Cerebellar cortex (tissue), 1 donor: ENCODE results near the gene ZNF100.
"Not testable (repeated sequence)": the region's sequence is repeated elsewhere in the genome, so short reads cannot be mapped to it uniquely, and the experiment has no call there.

Experiments
- DNase-seq: peaks from one replicate; pipeline ENCODE4 v3.0.0-alpha.2; 2015; ENCODE audit warnings: low spot score

The ZNF100 gene

DNA sequence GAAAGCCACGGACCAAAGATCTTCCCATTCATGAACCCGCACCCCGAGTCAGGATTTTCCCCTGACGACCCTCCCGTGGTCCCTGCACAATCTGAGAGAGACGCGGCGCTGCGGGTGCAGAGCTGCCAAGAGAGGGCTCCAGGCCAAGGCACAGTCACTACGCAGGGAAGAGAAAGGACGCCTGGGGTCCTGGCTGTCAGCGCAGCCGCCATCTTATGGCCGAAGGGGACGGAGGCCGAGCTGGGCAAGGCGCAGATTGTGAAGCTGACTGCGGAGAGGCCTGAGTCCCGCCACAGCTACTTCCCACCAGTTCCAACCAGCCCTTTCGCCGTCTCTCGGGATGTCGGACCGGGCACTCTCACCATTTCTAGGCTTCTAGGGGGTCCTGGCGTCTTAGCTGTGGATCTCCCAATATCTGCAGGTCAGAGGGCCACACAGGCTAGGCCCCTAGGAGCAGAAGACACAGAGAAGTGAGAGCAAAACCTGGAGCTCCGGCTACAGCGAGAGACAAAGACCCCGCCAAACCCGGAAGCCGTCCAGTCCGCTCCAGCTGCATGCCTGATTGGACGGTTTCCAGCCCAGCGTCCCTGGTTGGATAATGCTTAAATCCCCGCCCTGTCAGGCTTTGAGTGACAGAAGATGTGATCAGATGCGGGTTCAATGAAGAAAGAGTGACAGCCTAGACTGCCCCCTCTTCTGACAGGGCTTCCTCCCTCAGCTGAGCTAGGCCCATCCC, at the start of gene ZNF100:
Gene ZNF100, minus strand, starts transcription at position 515 of the 736 bp plus-strand sequence. Its CDS starts 150 bp downstream, at position 365.
- peak; percentile 97 for DNase-seq

DNA sequence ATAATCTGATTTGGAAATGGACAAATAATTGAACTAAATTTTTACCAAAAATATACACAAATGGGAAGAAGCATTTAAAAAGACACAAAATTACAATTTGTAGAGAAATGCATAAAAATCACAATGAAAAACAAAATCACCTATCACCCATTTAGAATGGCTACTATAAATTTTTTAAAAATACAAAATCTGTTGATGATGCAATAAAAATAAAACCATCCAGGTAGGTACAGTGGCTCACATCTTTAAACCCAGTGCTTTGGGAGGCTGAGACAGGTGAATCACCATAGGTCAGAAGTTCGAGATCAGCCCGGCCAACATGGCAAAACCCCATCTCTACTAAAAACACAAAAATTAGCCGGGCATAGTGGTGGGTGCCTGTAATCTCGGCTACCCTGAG, 45.1 kb upstream of the ZNF100 start:
- no peak for DNase-seq

DNA sequence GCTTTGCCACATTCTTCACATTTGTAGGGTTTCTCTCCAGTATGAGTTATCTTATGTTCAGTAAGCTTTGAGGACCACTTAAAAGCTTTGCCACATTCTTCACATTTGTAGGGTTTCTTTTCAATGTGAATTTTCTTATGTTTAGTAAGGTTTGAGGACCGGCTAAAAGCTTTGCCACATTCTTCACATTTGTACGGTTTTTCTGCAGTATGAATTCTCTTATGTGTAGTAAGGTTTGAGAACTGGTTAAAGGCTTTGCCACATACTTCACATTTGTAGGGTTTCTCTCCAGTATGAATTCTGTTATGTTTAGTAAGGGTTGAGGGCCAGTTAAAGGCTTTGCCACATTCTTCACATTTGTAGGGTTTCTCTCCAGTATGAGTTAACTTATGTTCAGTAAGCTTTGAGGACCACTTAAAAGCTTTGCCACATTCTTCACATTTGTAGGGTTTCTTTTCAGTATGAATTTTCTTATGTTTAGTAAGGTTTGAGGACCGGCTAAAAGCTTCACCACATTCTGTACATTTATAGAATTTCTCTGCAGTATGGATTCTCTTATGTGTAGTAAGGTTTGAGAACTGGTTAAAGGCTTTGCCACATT, 41.1 kb upstream of the ZNF100 start:
- DNase-seq: not testable (repeated sequence)

DNA sequence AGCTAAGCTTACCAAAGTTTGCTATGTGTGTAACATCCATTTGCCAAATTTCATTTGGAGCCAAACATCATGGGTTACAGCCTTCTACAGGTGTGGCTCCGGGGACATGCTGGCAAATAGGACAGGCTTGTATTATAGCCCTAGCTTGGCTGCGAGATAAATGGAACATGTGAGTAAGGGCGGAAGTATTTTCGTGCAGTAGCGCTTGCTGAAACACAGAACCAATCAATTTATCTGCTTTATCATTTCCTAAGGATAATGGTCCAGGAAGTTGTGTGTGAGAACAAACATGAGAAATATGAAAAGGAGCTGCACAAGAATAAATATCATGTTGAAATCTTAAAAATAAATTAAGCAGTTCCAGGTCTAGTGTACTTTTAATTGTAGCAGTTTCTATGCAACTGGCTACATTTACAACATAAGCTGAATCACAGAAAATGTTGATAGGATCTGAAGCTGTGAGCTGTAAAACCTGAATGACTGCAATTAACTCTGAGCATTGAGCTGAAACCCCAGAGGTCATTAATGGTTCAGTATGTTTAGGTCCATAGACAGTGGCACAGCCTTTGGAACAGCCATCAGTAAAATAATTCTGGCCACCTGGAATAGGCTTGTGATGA, 22.2 kb upstream of the ZNF100 start:
- DNase-seq: no peak

DNA sequence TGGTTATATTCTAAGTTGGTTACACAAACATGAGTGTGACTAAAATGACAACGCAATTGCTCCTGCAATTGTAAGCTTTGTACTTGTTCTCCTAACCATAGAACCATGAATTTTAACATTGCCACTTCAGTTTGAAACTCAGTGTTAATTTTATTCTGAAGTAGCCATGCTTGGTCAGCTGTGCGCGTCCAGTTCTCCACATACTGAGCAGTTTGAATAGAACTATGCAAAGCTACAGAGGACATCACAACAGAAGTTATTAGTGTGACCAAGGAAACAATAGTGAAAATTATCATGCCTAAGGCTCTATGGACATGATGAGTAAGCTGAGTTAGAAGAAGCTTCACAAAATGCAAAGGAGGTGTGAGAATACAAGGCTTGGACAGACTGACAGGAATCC, 19.6 kb upstream of the ZNF100 start:
- DNase-seq: no peak

DNA sequence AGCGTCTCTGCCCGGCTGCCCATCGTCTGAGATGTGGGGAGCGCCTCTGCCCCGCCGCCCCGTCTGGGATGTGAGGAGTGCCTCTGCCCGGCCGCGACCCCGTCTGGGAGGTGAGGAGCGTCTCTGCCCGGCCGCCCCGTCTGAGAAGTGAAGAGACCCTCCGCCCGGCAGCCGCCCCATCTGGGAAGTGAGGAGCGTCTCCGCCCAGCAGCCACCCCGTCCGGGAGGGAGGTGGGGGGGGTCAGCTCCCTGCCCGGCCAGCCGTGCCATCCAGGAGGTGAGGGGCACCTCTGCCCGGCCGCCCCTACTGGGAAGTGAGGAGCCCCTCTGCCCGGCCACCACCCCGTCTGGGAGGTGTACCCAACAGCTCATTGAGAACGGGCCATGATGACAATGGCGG, 8.4 kb upstream of the ZNF100 start:
- DNase-seq: not testable (repeated sequence)

DNA sequence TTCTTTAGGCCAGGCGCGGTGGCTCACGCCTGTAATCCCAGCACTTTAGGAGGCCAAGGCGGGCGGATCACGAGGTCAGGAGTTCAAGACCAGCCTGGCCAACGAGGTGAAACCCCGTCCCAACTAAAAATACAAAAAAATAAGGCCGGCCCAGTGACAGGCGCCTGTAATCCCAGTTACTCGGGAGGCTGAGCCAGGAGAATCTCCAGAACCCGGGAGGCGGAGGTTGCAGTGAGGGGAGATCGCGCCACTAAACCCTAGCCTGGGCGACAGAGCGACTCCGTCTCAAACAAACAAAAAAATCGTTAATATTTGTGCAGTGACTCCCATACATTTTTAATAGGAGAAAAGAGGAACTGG, 694 bp downstream of the ZNF100 start:
- DNase-seq: not testable (repeated sequence)

GRCh38 chr19:21765151-21765550, 2.2 kb downstream of the ZNF100 start:
- no peak for DNase-seq

DNA sequence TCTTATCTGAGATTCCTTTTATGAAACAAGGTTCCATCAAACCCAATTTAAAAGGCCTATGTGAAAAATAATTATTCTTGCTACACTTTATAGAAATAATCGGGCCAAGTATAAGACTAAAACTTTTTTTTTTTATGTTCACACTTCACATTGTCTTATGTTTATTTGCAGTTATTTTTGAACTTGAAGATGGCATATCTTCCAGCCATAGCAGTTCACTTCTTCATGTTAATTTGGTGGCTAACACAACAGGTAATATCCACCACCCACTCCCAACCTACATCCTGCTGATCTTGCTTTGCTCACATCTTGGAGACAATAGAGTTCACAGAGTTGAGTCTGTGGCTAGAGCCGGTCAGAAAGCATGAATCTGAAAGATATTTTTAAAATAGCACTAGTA, 5.8 kb downstream of the ZNF100 start:
- DNase-seq: not testable (repeated sequence)

- DNase-seq: no peak
Measured at GRCh38 chr19:21758296-21758695, 9.1 kb downstream of the ZNF100 start.

DNA sequence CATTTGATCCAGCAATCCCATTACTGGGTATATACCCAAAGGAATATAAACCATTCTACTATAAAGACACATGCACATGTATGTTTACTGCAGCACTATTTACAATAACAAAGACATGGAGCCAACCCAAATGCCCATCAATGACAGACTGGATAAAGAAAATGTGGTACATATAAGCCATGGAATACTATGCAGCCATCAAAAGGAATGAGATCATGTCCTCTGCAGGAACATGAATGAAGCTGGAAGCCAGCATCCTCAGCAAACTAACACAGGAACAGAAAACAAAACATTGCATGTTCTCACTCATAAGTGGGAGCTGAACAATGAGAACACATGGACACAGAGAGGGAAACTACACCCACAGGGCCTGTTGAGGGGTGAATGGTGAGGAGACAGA, 11.8 kb downstream of the ZNF100 start:
- not testable (repeated sequence) for DNase-seq

GRCh38 chr19:21751384-21751783, 16.0 kb downstream of the ZNF100 start:
- DNase-seq: no peak

- DNase-seq: no peak
Measured at GRCh38 chr19:21750586-21751128, 16.7 kb downstream of the ZNF100 start.

DNA sequence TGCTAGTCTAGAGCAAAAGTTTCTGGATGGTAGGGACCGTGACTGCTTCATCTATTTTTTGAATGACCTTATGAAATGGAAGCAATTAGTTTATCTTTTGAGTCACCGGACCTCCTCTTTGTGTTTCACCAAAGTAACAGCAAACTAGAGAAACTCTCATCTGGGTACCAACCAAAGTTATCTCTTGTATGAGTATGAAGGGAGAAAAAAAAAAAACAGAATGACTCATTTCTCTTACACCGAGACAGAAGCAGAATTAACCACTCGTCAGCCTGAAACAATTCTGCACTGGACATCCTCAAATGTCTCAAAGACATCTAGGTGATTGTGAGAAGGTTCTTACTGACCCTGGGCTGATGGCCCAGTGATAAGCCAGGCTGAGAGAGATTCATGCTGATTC, 18.3 kb downstream of the ZNF100 start:
- DNase-seq: no peak

DNA sequence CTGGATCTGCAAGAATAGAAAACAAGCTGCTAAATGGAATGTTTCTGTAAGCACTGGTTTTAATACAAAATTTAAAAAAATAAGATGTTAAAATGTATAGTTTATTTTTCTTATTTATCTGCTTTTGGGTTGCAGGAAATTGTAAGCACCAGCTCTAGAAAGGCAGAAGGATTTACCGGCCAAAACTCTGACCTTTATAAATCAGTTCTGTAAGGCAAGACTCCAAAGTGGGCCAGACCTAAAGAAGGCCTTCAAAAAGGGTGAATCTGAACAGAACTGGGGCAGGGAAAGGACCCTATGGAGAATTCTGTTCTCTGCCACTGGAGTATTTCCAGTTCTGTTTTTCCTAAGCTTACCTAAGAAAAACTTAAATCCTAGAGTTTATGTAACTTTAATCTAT, 19.3 kb downstream of the ZNF100 start:
- no peak for DNase-seq

GRCh38 chr19:21740559-21740958, 26.8 kb downstream of the ZNF100 start:
- no peak for DNase-seq

DNA sequence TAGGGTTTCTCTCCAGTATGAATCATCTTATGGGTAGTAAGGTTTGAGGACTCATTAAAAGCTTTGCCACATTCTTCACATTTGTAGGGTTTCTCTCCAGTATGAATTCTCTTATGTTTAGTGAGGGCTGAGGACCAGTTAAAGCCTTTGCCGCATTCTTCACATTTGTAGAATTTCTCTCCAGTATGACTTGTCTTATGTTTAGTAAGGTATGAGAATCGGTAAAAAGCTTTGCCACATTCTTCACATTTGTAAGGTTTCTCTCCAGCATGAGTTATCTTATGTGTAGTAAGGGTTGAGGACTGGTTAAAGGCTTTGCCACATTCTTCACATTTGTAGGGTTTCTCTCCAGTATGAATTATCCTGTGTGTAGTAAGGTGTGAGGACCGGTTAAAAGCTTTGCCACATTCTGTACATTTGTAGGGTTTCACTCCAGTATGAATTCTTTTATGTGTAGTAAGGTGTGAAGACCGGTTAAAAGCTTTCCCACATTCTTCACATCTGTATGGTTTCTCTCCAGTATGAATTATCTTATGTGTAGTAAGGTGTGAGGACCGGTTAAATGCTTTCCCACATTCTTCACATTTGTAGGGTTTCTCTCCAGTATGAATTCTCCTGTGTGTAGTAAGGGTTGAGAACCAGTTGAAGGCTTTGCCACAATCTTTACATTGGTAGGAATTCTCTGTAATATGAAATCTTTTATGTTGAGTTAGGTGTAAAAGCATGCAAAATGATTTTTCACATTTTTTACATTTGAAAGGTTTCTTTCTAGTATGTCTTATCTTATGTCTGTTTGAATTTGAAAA, 40.2 kb downstream of the ZNF100 start:
- DNase-seq: not testable (repeated sequence)

DNA sequence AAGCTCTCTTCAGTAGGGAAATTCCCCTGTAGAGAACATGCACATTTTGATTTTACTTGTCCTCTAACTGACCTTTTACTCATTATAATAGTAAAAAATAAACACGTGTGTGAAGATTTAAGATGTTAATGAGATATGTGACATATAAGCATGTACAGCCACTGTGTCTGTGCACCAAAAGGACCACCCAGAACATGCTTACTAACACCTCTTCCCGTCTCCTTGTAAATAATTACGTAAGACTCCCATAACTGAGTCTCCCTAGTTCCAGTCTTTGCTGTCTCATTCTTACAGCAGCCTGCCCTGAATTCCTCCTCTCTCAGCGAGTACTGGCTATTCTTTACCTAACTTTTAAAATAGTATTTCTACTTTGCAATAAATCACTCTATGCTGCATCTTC, 53.6 kb downstream of the ZNF100 start:
- no peak for DNase-seq

GRCh38 chr19:21709464-21709863, 57.9 kb downstream of the ZNF100 start:
- DNase-seq: no peak

DNA sequence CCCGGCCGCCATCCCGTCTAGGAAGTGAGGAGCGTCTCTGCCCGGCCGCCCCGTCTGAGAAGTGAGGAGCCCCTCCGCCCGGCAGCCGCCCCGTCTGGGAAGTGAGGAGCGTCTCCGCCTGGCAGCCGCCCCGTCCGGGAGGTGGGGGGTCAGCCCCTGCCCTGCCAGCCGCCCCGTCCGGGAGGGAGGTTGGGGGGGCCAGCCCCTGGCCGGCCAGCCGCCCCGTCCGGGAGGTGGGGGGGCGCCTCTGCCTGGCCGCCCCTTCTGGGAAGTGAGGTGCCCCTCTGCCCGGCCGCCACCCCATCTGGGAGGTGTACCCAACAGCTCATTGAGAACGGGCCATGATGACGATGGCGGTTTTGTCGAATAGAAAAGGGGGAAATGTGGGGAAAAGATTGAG, 59.5 kb downstream of the ZNF100 start:
- not testable (repeated sequence) for DNase-seq

DNA sequence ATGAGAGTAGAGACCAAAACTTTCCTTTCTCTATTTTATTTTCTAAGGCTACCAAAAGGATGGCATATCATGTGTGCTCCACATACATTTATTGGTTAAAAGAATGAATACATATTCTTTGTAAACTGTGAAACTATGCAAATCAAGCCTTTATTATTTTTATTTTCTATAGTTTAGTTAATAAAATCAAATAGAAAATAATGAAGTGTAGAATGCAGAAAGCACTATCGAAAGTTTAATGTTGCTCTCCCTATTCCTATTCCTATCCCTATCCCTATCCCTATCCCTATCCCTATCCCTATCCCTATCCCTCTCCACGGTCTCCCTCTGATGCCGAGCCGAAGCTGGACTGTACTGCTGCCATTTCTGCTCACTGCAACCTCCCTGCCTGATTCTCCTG, 60.3 kb downstream of the ZNF100 start:
- no peak for DNase-seq

DNA sequence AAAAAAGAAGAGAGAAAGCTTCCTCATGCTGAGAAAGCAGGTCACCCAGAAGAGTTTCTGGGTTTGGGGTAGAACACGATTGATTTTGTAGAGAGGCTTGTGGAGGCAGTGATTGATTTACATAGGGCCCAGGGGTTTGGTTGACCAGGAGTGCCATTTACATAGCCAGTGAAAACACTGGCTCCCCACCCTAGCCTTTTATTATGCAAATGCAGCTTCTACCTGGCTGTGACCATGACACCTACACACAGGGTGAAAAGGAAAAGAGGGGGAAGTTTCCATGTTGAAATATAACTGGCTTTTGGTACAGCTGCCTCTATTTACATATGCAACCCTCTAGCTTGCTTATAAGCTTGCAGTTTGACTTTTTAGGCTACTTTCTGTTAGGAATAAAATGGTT, 62.0 kb downstream of the ZNF100 start:
- DNase-seq: no peak
